C4-2B (cell line): Measurements from ENCODE around the gene LYRM9.

ENCODE experiments used
- CTCF ChIP-seq: fragments of 450-650 bp; conservative IDR thresholded peaks from 2 replicates; pipeline ENCODE4 v1.5.1; 2017; ENCODE audit warnings: mild to moderate bottlenecking
- ZFX ChIP-seq: fragments of 450-650 bp; IDR thresholded peaks from 2 replicates; pipeline ENCODE4 v1.6.1; 2017

DNA sequence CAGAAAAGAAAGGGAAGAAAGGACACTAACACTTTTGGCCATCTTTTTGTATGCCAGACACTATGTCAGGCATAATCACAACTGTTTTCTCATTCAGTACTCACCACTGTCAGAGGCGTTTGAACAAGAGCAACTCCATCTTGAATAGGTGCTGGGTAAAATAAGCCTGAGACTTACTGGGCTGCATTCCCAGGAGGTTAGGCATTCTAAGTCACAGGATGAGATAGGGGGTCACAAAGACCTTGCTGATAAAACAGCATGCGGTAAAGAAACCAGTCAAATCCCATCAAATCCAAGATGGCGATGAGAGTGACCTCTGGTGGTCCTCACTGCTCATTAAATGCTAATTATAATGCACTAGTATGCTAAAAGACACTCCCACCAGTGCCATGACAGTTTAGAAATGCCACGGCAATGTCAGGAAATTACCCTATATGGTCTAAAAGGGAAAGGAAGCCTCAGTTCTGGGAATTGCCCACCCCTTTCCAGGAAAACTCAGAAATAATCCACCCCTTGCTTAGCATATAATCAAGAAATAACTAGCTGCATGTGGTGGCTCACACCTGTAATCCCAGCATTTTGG lies 14.9 kb upstream of the LYRM9 start:
- TF ChIP-seq CTCF (no peak), ZFX (no peak)
